ACHN (cell line): Measurements from ENCODE around the gene CCT7.

ENCODE experiments used
- DNase-seq: peaks from one replicate; pipeline ENCODE4 v3.0.0-alpha.2; 2015
- in situ Hi-C: cut with HindIII; loops from 2 replicates; pipeline ENCODE4 v1.10.0; 2017; ENCODE audit warnings: low sequenced_read_pairs, low pct_ligation_motif_present, low pct_unique_long_range_greater_than_20kb

Gene CCT7

DNA sequence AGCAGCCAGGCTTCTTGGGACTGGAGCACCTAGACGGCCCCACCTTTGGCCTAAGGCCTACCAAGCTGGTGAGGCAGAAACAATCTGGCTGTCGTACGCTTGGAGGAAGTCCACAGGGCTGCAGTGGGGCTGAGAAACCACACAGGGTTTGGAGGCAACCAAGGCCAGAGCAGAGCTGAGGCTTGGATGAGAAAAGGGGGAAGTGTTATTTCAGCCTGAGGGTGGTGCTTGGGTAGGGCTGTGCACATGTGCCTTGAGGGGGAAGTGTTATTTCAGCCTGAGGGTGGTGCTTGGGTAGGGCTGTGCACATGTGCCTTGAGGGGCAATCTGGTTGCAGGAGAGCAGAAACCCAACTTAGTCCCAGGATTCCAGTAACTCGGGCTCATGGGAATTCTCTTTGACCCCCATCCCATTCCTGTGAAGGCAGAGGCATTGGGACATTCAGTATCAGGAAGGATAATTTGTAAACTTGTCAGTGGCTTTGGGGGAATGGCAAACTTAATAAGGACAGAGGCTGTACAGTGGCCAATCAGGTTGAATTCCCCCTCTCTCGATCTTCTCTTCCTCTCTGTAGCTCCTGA lies 51.1 kb downstream of the CCT7 start:
- in situ Hi-C loops, result no loop called here
- DNase-seq, result no peak

DNA sequence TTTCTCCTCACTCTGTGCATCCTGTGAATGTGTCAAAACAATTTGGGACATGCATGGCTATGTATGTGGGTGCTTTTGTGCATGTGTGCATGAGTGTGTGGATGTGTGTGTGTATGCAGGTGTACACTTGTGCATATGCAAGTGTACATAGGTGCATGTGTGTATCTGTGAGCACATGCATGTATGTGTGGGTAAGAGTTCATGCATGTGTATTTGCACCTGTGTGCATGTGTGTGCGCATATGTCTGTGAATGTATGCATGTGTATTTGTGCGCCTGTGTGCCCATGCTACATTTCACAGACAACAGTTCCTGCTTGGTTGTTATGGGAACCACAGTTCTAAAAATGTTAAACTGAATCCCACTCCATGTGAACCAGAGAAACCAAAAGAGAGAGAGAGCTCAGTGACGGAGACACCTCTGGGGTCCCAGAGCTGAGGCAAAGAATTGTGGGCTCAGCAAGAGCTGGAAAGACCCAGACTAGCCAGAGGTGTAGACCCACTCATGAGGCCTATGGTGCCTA lies 52.1 kb downstream of the CCT7 start:
- in situ Hi-C loops, result no loop called here

DNA sequence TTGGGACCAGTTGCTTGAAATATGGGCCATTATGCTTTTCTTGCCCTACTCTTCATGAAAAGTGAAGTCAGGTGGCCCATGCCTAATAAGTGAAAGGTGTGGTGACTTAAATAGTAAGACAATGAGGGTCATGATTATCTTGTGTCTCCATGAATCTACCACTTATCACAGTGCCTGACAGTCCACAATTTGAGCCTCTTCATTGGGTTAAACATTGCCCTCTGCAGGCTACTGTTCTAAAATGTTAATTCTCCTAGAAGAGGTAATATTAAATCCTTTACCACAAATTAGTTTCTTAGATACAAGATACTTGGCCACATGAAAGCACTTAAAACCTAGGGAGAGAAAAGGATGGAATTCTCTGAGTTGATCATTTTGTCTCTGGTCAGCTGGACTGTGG lies 55.2 kb downstream of the CCT7 start:
- in situ Hi-C loops, result no loop called here
- DNase-seq, result no peak

More for the DNA sequence above, 52.1 kb downstream of the CCT7 start:
- DNase-seq, result no peak

DNA sequence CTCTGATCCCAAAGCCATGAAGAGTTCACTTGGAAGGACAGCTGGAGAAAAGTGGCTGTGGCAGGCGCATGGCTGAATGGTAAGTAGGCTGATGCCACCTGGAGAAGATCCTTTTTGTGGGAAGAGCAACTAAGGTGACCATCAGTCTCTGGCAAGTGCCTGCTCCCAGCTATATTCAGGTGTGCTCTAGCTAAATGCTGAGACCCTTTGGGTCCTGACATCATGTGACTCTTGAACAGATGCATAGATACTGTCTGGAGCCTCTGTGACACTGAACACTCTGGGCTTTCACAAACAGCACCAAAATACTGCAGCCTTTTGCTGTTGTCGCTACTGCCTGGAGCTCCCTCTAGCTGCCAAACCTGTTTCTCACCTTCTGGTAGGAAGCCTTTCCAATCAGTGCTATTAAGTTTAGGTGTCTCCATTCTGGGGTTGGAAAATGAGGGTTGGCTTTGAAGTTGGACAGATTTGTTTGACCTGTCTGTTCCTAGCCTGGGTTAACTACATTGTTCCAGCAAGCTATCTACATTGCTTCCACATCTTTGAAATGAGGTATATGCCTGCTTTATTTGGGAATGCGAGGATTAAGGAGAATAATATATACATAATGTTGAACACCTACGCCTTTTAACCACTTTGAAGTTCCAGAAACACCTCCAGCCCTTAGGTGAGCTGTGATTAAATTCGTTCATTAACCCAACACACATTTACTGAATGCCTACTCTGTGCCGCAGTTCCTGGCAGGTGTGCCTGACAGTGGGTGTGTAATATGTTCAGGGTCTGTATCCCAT lies 56.1 kb downstream of the CCT7 start:
- in situ Hi-C loops, result no loop called here
- peak; percentile 60 for DNase-seq

DNA sequence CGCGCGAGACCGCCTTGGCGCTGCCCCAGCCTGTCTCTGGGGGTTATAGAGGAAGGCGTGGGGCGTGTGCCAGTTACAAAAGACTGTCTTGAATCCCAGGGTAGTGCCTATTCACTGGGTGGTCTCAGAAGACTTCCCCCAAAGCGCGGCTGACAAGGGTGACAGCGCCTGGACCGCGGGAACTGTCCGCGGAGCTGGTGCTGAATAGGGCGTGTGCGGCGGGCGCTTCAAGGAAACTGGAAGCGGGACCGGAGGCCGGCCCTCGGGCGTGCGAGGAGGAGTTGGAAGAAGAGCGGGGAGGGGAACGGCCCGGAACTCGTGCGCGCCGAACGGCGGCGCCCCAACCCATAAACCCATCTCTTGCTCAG lies 57.0 kb downstream of the CCT7 start:
- in situ Hi-C loops, result no loop called here
- peak; percentile 73 for DNase-seq

DNA sequence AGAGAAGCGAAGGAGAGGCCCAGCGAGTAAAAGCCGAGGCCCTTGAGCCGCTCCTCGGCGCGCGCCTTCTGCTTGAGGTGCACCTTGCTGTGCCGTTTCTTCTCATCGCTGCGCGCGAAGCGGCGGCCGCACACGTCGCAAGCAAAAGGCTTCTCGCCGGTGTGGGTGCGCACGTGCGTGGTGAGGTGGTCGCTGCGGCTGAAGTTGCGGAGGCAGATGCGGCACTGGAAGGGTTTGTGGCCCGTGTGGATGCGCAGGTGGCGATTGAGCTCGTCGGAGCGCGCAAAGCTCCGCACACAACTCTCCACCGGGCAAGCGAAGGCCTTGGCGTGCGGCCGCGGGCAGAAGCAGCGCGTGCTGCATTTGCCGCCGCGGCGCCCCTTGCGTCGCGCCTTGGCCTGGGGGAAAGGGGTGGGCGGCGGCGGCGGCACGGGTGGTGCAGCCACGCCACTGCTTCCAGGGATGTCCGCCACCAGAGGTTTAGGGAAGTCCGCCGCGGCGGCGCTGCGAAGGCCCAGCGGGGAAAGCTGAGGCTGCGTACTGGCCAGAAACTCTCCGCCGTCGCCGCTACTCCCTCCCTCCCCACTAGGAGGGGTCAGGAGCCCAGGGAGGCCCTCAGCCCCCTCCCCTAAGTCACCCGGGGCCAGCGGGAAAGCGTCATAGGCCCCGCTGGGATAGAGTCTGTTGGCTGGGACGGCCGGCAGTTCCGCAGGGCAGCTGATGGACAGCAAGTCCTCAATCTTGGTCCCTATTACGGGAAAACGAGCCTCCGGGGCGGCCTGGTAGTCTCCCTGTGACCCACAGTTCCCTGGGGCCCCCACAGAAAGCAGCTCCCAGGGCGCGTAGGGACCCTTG lies 57.6 kb downstream of the CCT7 start:
- DNase-seq, result no peak
- in situ Hi-C loops, result no loop called here

DNA sequence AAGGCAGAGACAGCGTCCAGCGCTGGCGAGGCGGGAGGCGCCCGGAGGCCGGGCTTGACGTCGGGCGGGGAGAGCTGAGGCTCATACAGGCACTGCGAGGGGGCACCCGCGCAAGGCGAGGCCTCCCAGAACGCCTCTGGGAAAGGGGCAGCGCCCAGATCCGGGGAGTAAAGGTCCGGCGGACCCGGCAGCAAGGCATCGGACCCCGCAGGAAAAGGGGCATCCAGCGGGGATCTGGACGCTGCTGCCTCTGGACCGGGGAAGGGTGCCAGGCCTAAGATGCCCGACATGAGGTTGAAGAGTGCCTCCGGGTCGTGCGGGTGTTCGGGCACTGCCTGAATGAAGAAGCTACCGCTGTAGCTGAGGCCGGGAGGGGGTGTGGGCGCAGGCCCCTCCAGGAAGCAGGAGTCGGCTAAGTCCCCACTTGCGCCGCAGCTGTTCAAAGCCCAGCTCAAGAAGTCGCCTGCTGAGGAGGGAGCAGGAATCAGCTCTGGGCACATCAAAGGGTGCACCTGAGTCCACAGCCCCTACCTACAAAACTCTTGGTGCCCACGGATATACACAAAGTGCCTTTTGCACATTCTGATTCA lies 58.3 kb downstream of the CCT7 start:
- DNase-seq, result no peak
- in situ Hi-C loops, result no loop called here

DNA sequence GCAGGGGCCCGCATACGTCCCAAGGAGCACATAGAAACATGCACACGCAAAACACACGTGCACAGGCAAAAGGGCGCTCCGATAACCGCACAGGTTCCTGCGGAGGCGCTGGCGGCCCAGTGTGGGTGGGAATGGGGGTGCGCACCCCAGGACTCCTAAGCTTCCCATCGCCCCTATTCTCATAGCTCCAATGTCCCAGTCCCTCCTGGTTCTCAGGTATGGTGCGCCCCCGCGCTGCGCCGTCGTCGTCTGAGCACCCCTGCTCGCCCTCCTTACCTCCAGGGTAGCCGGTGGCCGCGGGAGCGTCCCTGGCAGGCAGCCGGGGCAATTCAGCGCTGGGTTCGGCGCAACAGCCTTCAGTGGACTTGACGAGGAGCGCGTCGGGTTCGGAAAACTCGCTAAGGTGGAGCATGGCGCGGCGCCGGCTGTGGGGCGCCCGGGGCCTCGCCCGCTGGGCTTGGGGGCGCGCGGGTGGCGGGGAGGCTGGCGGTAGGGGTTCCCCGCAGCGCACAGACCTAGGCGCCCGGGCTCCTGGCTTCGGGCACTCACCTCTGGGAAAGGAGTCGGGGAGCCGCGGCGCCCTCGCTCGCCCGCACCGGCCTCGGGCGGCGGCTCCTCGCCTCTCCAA lies 58.9 kb downstream of the CCT7 start:
- in situ Hi-C loops, result no loop called here
- no peak for DNase-seq

DNA sequence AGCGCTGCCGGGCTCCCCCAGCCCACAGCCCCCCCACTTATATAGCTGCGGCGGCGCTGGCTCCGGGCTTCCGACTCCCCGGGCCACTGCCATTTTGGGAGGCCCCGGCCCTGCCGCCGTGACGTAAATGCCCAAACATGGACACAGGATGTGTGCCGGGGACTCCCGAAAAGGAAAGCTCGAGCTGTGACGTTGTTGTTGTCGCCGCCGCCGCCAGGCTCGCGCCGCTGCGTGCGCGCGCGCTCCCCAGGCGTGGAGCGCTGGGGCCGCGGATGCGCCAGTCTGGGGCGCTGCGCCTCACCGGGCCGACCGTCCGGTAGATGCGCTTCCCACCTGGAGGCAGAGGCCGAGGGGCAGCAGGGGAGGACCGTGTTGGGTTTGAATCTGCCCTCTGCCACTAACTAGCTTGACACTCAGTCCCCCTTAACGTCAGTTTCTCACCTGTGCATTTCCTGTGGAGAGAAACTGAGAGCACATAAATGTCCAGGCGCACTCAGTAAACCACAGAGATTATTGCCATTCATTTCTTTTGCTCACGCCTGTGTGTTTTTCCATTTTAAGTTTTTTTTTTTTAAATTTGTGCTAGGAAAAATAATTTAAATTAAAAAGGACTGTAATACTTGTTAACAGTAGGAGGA lies 59.5 kb downstream of the CCT7 start, which contains the start of gene EGR4:
Gene EGR4 (minus strand): TSS at position 15 of the 638 bp plus-strand sequence. CDS start 231 bp downstream, outside the sequence.
- DNase-seq, result peak; percentile 72
- in situ Hi-C loops, result no loop called here

DNA sequence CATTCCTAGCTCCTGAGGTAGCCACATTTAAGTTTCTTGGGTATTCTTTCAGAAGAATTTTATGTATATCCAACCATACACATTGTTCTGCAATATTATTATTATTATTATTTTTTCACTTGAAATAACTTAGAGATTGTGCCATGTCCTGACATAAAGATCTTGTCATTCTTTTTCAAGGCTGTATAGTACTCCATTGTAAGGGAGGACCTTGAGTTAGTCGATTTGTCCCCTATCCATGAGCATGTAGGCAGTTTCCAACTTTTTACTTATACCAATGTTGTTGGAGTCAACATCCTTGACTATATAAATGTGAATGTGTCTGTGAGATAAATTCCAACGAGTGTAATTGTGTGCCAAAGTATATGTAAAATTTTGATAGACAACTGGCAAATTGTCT lies 60.1 kb downstream of the CCT7 start:
- DNase-seq, result no peak
- in situ Hi-C loops, result no loop called here

DNA sequence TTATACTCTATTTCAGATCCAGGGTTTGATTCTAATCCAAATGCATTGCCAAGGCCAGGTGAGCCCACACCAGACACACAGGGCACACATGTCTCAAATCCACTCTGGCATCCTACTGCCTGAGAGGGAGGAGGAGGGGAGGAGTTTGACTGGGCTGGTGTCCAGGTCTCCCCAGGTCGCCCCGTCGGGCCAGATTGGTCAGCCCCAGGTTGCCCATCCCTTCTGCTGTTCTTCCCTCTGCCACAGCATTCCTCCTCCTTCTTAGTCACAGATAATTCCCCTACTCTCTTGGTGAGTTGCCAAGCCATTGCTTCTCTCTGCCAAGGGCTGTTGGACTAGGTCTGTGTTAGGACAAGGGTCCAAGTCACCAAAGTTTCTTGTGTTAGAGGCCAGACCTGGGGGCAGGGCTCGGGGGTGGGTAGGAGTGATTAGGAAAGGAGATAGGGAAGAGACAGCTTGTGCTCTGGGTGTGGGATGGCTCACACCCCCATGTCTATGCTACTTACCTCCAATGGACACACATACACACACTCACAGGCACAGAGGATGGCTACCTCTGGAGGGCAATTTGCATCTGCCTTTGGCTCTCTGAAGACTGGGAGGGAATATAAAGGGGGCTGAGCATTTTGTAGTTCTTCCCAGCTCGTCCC lies 61.8 kb downstream of the CCT7 start:
- DNase-seq, result peak; percentile 63

DNA sequence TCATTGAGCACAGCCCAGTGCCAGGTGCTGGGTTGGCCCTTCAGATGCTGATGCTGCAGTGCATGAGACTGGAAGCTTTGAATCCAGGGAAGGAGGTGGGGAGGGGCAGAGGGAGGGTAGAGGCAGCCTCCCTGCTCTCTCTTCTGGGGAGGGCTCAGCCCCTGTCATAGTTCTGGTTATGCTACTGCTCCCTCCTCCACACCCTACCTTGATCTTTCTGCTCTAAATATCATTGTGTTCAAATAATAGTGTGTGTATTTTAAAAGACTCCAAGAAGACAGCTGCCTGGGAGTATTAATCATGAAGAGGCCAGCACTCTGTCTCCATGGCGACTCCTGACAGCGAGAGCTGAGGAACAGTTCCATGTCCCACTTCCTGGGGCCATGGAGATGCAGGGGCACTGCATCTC lies 63.0 kb downstream of the CCT7 start:
- in situ Hi-C loops, result no loop called here
- DNase-seq, result no peak

More for the DNA sequence above, 61.8 kb downstream of the CCT7 start:
- in situ Hi-C loops, result no loop called here

DNA sequence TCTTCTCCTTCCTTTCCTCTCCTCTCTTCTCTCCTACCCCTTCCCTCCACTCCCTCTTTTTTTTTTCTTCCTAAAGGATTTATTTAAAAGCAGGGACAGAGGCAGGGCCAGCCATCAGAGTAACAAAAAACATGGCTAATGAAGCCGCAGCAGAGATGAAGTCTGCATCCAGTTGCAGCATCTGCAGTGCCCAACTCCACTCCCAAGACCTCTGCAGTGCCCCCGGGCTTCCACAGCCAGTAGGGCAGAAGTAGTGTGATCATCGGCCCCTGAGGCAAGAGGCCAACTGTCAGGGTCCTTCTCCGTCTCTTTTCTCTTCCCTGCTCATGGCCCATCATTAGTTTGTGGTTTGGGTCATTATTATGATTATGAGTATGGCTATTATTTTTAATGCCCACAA lies 63.5 kb downstream of the CCT7 start:
- in situ Hi-C loops, result no loop called here
- no peak for DNase-seq

DNA sequence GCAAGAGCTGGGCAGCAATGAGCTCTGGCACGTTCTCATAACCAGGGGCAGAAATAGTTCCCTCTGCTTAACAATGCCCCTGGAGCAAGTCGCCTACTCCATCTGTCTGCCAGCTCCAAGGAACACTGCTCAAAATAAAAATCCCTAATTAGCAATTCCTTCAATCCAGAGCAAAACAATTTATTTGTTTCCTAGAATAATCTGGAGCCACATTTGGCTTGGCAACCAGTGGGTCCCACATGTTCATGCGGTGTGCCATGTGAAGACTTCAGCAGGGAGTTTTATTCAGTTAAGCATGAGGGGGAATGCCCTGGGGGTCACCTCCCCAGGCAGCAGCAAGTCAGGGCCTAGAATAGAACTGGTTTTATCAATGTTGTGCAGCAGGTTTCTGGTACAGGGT lies 66.8 kb downstream of the CCT7 start:
- in situ Hi-C loops, result no loop called here
- no peak for DNase-seq

DNA sequence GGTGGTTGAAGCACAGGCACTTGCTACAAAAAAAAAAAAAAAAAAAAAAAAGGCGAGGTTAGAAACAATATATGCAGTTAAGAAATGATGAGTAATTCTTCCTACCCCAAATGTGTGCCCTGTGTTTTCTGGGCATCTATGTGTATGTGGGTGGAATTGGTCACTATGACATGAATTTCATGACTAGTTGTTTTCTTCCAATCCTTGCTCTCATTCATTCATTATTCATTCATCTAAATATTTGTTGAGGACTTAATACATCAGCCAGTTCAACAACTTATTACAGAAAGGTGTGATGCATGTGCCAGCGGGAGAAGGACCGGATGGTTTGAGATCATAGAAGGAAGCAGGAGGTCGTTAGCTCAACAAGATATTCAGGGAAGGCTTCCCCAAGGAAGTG lies 67.5 kb downstream of the CCT7 start:
- in situ Hi-C loops, result no loop called here
- no peak for DNase-seq
